BLaER1 (cell line): ENCODE data around the gene UTS2.

Source experiments
- H3K27ac ChIP-seq: shearing (Covaris generic); formaldehyde crosslinking; 2 replicates; pipeline ENCODE4 v1.8.1; 2022
- H3K27me3 ChIP-seq: shearing (Covaris generic); formaldehyde crosslinking; 2 replicates; pipeline ENCODE4 v1.8.1; 2022
- H3K36me3 ChIP-seq: shearing (Covaris generic); formaldehyde crosslinking; 2 replicates; pipeline ENCODE4 v1.8.1; 2022
- H3K4me1 ChIP-seq: shearing (Covaris generic); formaldehyde crosslinking; 2 replicates; pipeline ENCODE4 v1.8.1; 2022
- H3K4me2 ChIP-seq: shearing (Covaris generic); formaldehyde crosslinking; 2 replicates; pipeline ENCODE4 v1.8.1; 2022
- H3K4me3 ChIP-seq: shearing (Covaris generic); formaldehyde crosslinking; 2 replicates; pipeline ENCODE4 v1.8.1; 2022
- H3K9ac ChIP-seq: shearing (Covaris generic); formaldehyde crosslinking; 2 replicates; pipeline ENCODE4 v1.8.1; 2022
- H3K9me3 ChIP-seq: shearing (Covaris generic); formaldehyde crosslinking; 2 replicates; pipeline ENCODE4 v1.8.1; 2022
- H4K20me1 ChIP-seq: shearing (Covaris generic); formaldehyde crosslinking; 2 replicates; pipeline ENCODE4 v1.8.1; 2022
- Cebpa-rat ChIP-seq: shearing (Covaris generic); IDR thresholded peaks from 2 replicates; pipeline ENCODE4 v1.8.1; 2022

Gene UTS2

DNA sequence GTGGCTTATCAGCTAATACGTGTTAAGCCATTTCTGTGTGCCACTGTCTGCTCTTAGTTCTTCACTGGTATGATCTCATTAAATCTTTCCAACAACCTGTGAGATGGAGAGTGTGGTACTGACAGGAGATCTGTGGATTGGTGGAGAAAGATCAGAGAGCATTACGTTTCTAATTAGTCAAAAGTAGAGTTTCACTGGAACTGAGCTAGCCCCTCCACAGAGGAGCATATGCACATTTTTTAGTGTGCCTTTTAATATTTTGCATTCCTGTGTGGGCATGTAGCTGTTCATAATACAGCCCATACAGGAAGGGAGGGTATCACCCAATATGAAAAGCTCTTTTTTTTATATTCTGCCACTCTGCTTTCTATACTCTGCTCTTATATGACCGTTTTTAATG lies 31.6 kb downstream of the UTS2 start:
- no peaks in the 10 kb centered on the region for H4K20me1 ChIP-seq
- no peaks in the 10 kb centered on the region for H3K9me3 ChIP-seq
- H3K4me2 ChIP-seq: no peak overlapping the region
- H3K27ac ChIP-seq: no peak overlapping the region
- H3K36me3 ChIP-seq: no peaks in the 10 kb centered on the region
- no peak overlapping the region for H3K9ac ChIP-seq
- H3K4me1 ChIP-seq: peaks cover 12% of the 10 kb centered on the region
- H3K27me3 ChIP-seq: no peaks in the 10 kb centered on the region
- no peak overlapping the region for H3K4me3 ChIP-seq
- no peak for TF ChIP-seq Cebpa-rat

DNA sequence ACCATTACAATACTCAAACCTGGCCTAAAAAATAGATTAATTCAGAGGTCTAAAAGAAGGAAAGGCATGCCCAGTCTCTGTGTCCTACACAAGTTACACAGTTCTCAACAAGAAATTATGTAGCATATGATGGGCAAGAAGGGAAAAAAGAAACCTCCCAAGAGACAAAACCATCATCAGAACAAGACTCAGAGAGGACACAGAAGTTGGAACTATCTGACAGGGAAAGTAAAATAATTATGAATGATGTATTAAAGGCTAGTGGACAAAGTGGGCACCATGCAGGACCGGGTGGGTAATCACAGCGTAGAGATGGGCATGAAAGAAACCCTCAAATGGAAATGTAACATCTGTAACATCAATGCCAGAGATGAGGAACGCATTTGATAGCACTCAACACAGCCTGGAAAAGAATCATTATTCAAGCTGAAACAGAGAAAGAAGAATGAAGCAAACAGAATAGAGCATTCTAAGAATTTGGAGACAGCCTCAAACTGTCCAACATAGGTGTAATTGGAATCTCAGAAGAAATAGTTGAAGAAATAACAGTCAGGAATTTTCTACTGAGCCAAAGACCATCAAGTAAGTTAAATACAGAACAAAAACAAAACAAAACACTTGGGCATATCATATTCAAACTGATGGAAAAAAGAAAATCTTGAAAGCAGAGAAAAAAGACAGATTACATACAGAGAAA lies 39.0 kb downstream of the UTS2 start:
- no peaks in the 10 kb centered on the region for H3K27me3 ChIP-seq
- H3K9ac ChIP-seq: no peak overlapping the region
- peaks cover 12% of the 10 kb centered on the region for H3K36me3 ChIP-seq
- no peak overlapping the region for H3K4me3 ChIP-seq
- no peak overlapping the region for H3K27ac ChIP-seq
- peaks cover 20% of the 10 kb centered on the region for H3K9me3 ChIP-seq
- TF ChIP-seq Cebpa-rat: no peak
- no peaks in the 10 kb centered on the region for H4K20me1 ChIP-seq
- H3K4me2 ChIP-seq: no peak overlapping the region
- no peaks in the 10 kb centered on the region for H3K4me1 ChIP-seq

- Histone ChIP-seq H3K4me2 (no peak overlapping the region), H3K27me3 (no peaks in the 10 kb centered on the region), H3K27ac (no peak overlapping the region), H3K4me3 (no peak overlapping the region), H3K9ac (no peak overlapping the region), H3K36me3 (peaks cover 12% of the 10 kb centered on the region), H4K20me1 (no peaks in the 10 kb centered on the region), H3K4me1 (no peaks in the 10 kb centered on the region), H3K9me3 (peaks cover 20% of the 10 kb centered on the region)
- no peak for TF ChIP-seq Cebpa-rat
Observed at GRCh38 chr1:7811476-7811875, 41.4 kb downstream of the UTS2 start.

DNA sequence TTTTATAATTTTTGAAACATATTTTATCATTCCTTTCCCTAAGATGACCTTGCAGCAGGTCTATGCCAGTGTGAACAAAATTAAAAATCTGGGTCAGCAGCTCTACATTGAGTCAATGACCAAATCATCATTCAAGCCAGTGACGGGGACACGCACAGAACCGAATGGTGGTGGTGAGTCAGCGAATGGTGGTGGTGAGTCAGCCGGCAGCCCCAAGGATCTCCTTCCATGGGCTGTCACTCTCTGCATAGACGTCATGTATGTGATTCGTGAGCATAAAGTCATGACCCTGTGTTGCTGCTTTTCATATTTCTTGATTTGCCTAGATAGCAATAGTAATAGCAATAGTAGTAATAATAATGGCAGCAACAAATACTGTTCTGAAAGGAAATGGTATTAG lies 42.5 kb downstream of the UTS2 start:
- Histone ChIP-seq H3K27ac (no peak overlapping the region), H3K27me3 (no peaks in the 10 kb centered on the region), H3K9ac (no peak overlapping the region), H3K9me3 (peaks cover 20% of the 10 kb centered on the region), H3K4me2 (no peak overlapping the region), H3K36me3 (peaks cover 12% of the 10 kb centered on the region), H4K20me1 (no peaks in the 10 kb centered on the region), H3K4me3 (no peak overlapping the region), H3K4me1 (no peaks in the 10 kb centered on the region)
- no peak for TF ChIP-seq Cebpa-rat

- no peak overlapping the region for H3K27ac ChIP-seq
- H3K36me3 ChIP-seq: peaks cover 12% of the 10 kb centered on the region
- H3K9ac ChIP-seq: no peak overlapping the region
- H3K4me1 ChIP-seq: no peaks in the 10 kb centered on the region
- no peak overlapping the region for H3K4me2 ChIP-seq
- peaks cover 20% of the 10 kb centered on the region for H3K9me3 ChIP-seq
- no peaks in the 10 kb centered on the region for H3K27me3 ChIP-seq
- H4K20me1 ChIP-seq: no peaks in the 10 kb centered on the region
- H3K4me3 ChIP-seq: no peak overlapping the region
- TF ChIP-seq Cebpa-rat: no peak
Observed at GRCh38 chr1:7809742-7810141, 43.1 kb downstream of the UTS2 start.

DNA sequence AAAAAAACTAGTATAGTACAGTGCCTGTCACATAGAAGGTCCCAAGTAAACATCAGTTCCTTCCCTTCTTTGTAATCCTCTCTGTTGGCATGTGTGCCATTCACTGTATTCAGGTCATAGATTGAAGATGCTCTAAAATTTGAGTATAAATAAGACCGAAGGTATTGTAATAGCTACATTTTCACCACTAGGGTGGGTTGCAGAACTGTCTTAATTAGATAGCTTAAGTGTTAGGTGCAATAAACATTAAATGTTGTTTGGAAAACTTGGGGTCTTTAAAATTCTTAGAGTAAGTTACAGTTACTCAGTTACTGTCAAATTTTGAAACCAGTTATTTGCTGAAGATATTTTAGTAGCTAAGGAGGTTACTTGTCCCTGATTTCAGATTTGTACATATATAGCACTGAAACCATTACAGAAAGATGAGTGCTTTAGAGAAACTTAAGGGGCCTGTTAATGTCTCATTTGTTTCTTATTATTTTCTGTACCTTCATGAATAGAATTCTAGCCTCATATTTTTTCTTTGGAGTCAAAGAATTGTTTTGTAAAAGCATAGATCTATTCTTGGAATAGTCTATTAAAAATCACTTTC lies 44.5 kb downstream of the UTS2 start:
- Histone ChIP-seq H3K9ac (no peak overlapping the region), H3K27me3 (no peaks in the 10 kb centered on the region), H3K4me1 (no peaks in the 10 kb centered on the region), H3K4me2 (no peak overlapping the region), H3K4me3 (no peak overlapping the region), H3K9me3 (peaks cover 9% of the 10 kb centered on the region), H4K20me1 (no peaks in the 10 kb centered on the region), H3K27ac (no peak overlapping the region), H3K36me3 (peaks cover 10% of the 10 kb centered on the region)
- no peak for TF ChIP-seq Cebpa-rat

GRCh38 chr1:7805460-7805859 lies 47.4 kb downstream of the UTS2 start:
- Histone ChIP-seq H3K4me3 (no peak overlapping the region), H3K4me2 (no peak overlapping the region), H3K9me3 (no peaks in the 10 kb centered on the region), H3K4me1 (no peaks in the 10 kb centered on the region), H3K36me3 (peaks cover 5% of the 10 kb centered on the region; the same call in 1 of the 2 replicates), H3K9ac (no peak overlapping the region), H4K20me1 (no peaks in the 10 kb centered on the region), H3K27ac (no peak overlapping the region), H3K27me3 (no peaks in the 10 kb centered on the region)
- no peak for TF ChIP-seq Cebpa-rat
